Endothelial cell (in vitro differentiated cells): ENCODE measurements around the gene KLHL33. TPM values are rescaled to one million over a fixed set of nuclear protein-coding genes. Genes with fewer than 3 reads are reported as not detected.

Experiments
- DNase-seq: peaks from one replicate; pipeline ENCODE4 v3.0.0; 2021; ENCODE audit warnings: low spot score
- H3K27ac Mint-ChIP-seq: one replicate; pipeline ENCODE4 v1.8.0; 2021; ENCODE audit warnings: mixed read lengths, inconsistent platforms; ENCODE audit not compliant: unreplicated experiment
- H3K27me3 Mint-ChIP-seq: one replicate; pipeline ENCODE4 v1.8.0; 2021; ENCODE audit warnings: mild to moderate bottlenecking, moderate library complexity, mixed read lengths, inconsistent platforms; ENCODE audit not compliant: unreplicated experiment
- H3K36me3 Mint-ChIP-seq: one replicate; pipeline ENCODE4 v1.8.0; 2021; ENCODE audit warnings: mild to moderate bottlenecking, low read depth, mixed read lengths, inconsistent platforms; ENCODE audit not compliant: unreplicated experiment
- H3K4me1 Mint-ChIP-seq: one replicate; pipeline ENCODE4 v1.8.0; 2021; ENCODE audit warnings: mild to moderate bottlenecking, mixed read lengths, inconsistent platforms; ENCODE audit not compliant: unreplicated experiment
- H3K4me3 Mint-ChIP-seq: one replicate; pipeline ENCODE4 v1.8.0; 2021; ENCODE audit warnings: mild to moderate bottlenecking, mixed read lengths, inconsistent platforms; ENCODE audit not compliant: unreplicated experiment
- H3K9me3 Mint-ChIP-seq: one replicate; pipeline ENCODE4 v1.8.0; 2021; ENCODE audit warnings: mixed read lengths, inconsistent platforms; ENCODE audit not compliant: unreplicated experiment
- total RNA-seq: library from RNA; stranded (reverse); fragmentation: NEBNext Ultra II Directional; extraction: Animal tissue kit (Norgen Biotek cat#: 25700); gene quantifications from one replicate; pipeline ENCODE4 v1.2.1, GENCODE V29; 2021; ENCODE audit not compliant: unreplicated experiment
- TF ChIP-seq, protein P1 (sequence below): fragments of 200-600 bp; sonication (generic); IDR thresholded peaks from one replicate; pipeline ENCODE4 v1.5.0; 2021; ENCODE audit warnings: antibody characterized with exemption; ENCODE audit not compliant: unreplicated experiment

KLHL33 gene
- total RNA-seq, 1 donor from 2014 or later = 0.08 TPM

DNA sequence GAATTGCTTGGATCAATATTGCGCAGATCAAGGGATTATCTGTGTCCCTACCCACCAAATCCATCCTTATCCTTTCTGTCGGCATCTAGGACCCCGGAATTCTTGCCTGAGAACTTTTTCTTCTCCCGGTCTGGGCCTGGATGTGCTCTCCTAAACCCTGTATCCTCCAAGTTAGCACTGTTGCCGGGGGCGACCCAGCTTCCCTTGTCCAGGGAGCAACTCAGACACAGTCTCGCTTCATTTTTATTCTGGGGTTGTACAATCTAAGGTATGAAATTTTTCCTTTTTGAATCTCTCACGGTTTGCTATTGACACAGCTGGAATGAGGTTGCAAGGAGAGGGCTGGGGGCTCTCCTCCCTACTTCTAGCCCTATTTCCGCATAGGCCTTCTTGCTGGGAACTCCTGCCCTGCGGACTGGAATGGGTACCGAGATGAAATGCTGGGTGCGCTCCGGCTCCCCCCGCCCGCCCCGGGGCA is 32.8 kb upstream of the KLHL33 start:
- Mint-ChIP-seq H3K36me3 (peaks cover 34% of the 10 kb centered on the region), H3K4me1 (peaks cover 40% of the 10 kb centered on the region), H3K4me3 (peak overlapping the region; percentile 99), H3K27me3 (peaks cover 15% of the 10 kb centered on the region), H3K9me3 (no peaks in the 10 kb centered on the region), H3K27ac (peak overlapping the region; percentile 90)
- TF ChIP-seq, protein P1, sequence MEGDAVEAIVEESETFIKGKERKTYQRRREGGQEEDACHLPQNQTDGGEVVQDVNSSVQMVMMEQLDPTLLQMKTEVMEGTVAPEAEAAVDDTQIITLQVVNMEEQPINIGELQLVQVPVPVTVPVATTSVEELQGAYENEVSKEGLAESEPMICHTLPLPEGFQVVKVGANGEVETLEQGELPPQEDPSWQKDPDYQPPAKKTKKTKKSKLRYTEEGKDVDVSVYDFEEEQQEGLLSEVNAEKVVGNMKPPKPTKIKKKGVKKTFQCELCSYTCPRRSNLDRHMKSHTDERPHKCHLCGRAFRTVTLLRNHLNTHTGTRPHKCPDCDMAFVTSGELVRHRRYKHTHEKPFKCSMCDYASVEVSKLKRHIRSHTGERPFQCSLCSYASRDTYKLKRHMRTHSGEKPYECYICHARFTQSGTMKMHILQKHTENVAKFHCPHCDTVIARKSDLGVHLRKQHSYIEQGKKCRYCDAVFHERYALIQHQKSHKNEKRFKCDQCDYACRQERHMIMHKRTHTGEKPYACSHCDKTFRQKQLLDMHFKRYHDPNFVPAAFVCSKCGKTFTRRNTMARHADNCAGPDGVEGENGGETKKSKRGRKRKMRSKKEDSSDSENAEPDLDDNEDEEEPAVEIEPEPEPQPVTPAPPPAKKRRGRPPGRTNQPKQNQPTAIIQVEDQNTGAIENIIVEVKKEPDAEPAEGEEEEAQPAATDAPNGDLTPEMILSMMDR = no peak
- peak; percentile 31 for DNase-seq

DNA sequence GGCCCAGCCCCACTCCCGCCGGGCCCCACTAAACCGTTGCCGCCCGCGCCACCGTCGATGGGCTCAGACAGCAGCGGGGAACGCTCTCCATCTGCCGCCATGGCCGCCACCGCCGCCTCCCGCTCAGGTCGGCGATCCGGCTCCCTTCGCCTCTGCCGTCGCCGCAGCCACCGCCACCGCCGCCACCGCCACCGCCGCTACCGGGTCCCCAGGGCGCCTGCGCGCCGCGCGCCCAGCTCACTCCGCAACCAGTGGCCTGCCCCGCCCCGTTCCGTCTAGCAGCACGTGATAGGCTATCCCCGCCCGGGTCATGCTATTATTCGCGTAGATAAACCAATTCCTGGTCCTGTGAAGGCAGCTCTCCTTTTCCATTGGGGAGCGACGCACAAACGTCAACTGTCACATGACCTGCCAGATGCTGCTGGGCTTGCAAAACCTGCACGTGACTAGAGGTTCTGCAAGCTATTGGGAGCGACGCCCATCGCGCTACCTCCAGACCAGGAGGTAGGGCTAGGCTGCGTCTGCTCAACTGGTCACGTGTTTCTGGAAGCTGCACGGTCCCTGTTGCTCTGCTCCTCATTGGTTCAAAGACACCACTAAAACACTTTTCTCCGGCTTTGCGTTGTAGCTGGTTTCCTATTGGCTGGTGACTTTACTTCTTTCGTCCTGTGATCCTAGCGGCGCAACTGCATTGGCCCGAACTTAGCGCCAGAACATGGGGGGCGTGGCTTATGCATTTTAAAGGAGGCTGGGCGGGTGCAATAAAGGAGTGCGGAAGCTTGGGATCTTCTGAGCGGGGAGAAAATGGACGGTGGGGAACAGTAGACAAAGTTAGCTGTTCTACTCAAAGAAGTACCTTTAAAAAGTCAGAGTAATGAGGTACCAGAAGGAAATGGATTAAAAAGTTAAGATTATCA is 25.5 kb upstream of the KLHL33 start, which contains the start of gene PIP4P1:
TSS of gene PIP4P1 (minus strand) at position 210 of the 917 bp plus-strand sequence. CDS start at position 101, 109 bp downstream.
- Mint-ChIP-seq H3K4me1 (peaks cover 23% of the 10 kb centered on the region), H3K27ac (peak within 1 kb of the TSS; percentile 95), H3K27me3 (peaks cover 15% of the 10 kb centered on the region), H3K36me3 (peaks cover 32% of the 10 kb centered on the region), H3K9me3 (no peaks in the 10 kb centered on the region), H3K4me3 (peak within 1 kb of the TSS; percentile 96)
- DNase-seq = peak; percentile 96
- TF ChIP-seq, protein P1 = no peak

DNA sequence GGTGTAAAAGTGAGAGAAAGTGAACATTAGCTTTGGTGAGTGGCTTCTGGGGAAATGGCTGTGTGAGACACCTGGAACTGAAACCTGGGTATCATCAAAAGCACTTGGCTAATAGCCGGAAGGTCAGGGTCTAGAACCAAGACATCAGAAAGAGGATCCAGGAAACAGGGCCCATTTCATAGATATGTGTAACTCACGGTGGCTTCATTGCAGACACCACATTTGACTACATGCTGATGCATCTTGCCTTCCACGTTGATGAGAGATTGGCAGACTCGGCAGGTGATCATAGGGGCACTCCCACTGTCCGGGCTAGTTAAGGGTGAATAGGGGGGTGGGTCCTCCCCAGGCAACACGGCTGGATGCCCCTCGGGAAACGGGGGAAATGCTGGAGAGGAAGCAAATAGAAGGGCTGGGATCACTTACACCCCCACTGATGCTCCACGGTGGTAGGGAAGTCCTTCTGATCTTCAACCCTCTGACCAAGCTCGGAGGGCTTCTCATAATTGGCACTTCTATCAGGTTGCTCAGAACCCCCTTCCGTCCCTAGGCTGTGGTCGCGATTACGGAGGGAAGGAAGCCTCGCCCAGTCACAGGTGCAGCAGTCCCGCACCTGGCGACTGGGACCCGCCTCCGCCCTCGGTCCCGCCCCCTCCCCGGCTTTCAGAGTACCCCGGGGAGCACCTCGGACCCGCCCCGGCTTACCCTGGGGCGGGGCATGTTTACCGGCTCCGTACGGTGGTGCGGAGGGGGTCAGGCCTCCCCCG is 24.7 kb upstream of the KLHL33 start:
- Mint-ChIP-seq H3K27me3 (peaks cover 15% of the 10 kb centered on the region), H3K4me1 (peaks cover 22% of the 10 kb centered on the region), H3K36me3 (peaks cover 32% of the 10 kb centered on the region), H3K4me3 (peak overlapping the region; percentile 96), H3K9me3 (no peaks in the 10 kb centered on the region), H3K27ac (peak overlapping the region; percentile 74)
- no peak for DNase-seq
- TF ChIP-seq, protein P1 = no peak

DNA sequence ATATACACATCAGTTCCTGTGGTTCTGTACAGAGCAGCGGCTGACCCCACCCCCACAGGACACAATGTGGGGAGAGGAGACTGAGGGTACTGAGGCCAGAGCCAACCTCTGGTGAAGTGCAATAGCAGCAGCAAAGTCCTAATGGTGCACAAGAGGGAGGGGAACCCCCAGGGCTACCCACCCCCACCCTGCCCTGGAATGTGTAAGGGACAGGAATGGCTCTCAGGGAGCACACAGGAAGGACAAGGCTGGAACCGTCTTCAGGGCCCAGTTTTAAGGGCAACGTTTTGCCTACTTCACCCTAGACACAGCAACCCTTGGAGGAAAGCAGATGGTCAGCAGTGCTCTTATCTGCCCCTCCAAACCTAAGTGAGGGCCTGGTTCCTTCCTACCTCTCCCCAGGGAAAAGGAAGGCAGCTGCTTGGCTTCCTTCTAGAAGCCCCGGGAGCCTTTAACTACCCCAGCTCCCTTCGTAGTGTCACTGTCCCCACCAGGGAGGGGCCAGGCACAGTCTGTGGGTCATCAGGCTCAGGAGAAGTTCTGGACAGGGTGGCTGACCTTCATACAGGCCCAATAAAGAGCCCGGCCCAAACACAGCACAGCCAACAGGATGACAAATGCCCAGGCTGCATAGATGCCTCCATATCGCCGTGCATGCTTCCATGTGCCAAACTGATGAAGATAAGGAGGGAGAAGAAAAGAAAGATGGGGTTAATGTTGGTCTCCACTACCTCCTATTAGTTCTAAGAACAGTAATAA is 22.2 kb upstream of the KLHL33 start:
- Mint-ChIP-seq H3K4me3 (no peak overlapping the region), H3K36me3 (peaks cover 32% of the 10 kb centered on the region), H3K9me3 (no peaks in the 10 kb centered on the region), H3K27ac (no peak overlapping the region), H3K27me3 (peaks cover 15% of the 10 kb centered on the region), H3K4me1 (peaks cover 22% of the 10 kb centered on the region)
- DNase-seq = no peak
- TF ChIP-seq, protein P1 = no peak
